H9 (cell line): Measurements from ENCODE around the gene NAA15. TPM values are rescaled to one million over a fixed set of nuclear protein-coding genes. Genes with fewer than 3 reads are reported as not detected.

ENCODE experiments used
- DNase-seq: peaks from one replicate; pipeline ENCODE4 v3.0.0-alpha.2; 2017
- H2AFZ ChIP-seq: one replicate; pipeline ENCODE4 v1.6.1; 2013; ENCODE audit warnings: mild to moderate bottlenecking, low read length, control low read depth, moderate library complexity
- H2AK5ac ChIP-seq: 2 replicates; pipeline ENCODE4 v1.6.1; 2013; ENCODE audit warnings: low read length, control low read depth, mixed read lengths; ENCODE audit not compliant: insufficient read length
- H2BK120ac ChIP-seq: one replicate; pipeline ENCODE4 v1.6.1; 2013; ENCODE audit warnings: low read depth, mild to moderate bottlenecking, low read length, control low read depth, inconsistent platforms; ENCODE audit not compliant: poor library complexity, severe bottlenecking
- H2BK12ac ChIP-seq: 2 replicates; pipeline ENCODE4 v1.6.1; 2013; ENCODE audit warnings: low read length, control low read depth, mixed read lengths, low read depth; ENCODE audit not compliant: insufficient read length
- H2BK15ac ChIP-seq: 2 replicates; pipeline ENCODE4 v1.6.1; 2013; ENCODE audit warnings: low read depth, low read length, control low read depth
- H2BK20ac ChIP-seq: one replicate; pipeline ENCODE4 v1.6.1; 2013; ENCODE audit warnings: low read depth, mild to moderate bottlenecking, low read length, control low read depth, inconsistent platforms; ENCODE audit not compliant: poor library complexity, severe bottlenecking
- H2BK5ac ChIP-seq: 2 replicates; pipeline ENCODE4 v1.6.1; 2013; ENCODE audit warnings: low read length, control low read depth, mixed read lengths; ENCODE audit not compliant: insufficient read length
- H3K14ac ChIP-seq: 2 replicates; pipeline ENCODE4 v1.6.1; 2013; ENCODE audit warnings: low read length, control low read depth; ENCODE audit not compliant: insufficient read depth
- H3K18ac ChIP-seq: 2 replicates; pipeline ENCODE4 v1.6.1; 2013; ENCODE audit warnings: low read depth, mild to moderate bottlenecking, mixed read lengths, low read length, control low read depth; ENCODE audit not compliant: insufficient read length
- H3K23ac ChIP-seq: 2 replicates; pipeline ENCODE4 v1.6.1; 2013; ENCODE audit warnings: low read length, control low read depth, mixed read lengths, low read depth; ENCODE audit not compliant: insufficient read length
- H3K23me2 ChIP-seq: 2 replicates; pipeline ENCODE4 v1.6.1; 2013; ENCODE audit warnings: low read depth, mild to moderate bottlenecking, mixed read lengths, low read length, control low read depth; ENCODE audit not compliant: insufficient read length, poor library complexity, severe bottlenecking
- H3K27ac ChIP-seq: 2 replicates; pipeline ENCODE4 v1.5.1; 2013; ENCODE audit warnings: low read length, control low read depth, mixed read lengths, low read depth; ENCODE audit not compliant: insufficient read length
- H3K27me3 ChIP-seq: 2 replicates; pipeline ENCODE4 v1.6.1; 2013; ENCODE audit warnings: low read length, control low read depth, inconsistent platforms; ENCODE audit not compliant: insufficient read depth
- H3K4ac ChIP-seq: 2 replicates; pipeline ENCODE4 v1.6.1; 2013; ENCODE audit warnings: low read depth, mild to moderate bottlenecking, control low read depth, inconsistent platforms, low read length, moderate library complexity
- H3K4me1 ChIP-seq: 2 replicates; pipeline ENCODE4 v1.6.1; 2013; ENCODE audit warnings: low read length, control low read depth, inconsistent platforms; ENCODE audit not compliant: insufficient read depth
- H3K4me2 ChIP-seq: 2 replicates; pipeline ENCODE4 v1.6.1; 2013; ENCODE audit warnings: low read length, control low read depth, mixed read lengths; ENCODE audit not compliant: insufficient read length, insufficient read depth
- H3K56ac ChIP-seq: 2 replicates; pipeline ENCODE4 v1.6.1; 2013; ENCODE audit warnings: low read depth, mild to moderate bottlenecking, mixed read lengths, low read length, control low read depth; ENCODE audit not compliant: insufficient read length
- H3K79me1 ChIP-seq: 2 replicates; pipeline ENCODE4 v1.6.1; 2013; ENCODE audit warnings: low read depth, mild to moderate bottlenecking, moderate library complexity, low read length, control low read depth, inconsistent platforms; ENCODE audit not compliant: insufficient read depth, poor library complexity, severe bottlenecking
- H3K79me2 ChIP-seq: 2 replicates; pipeline ENCODE4 v1.6.1; 2013; ENCODE audit warnings: low read length, control low read depth, inconsistent platforms; ENCODE audit not compliant: insufficient read depth
- H3K9ac ChIP-seq: 2 replicates; pipeline ENCODE4 v1.6.1; 2013; ENCODE audit warnings: low read length, control low read depth, mixed read lengths; ENCODE audit not compliant: insufficient read length; ENCODE audit errors: extremely low read depth
- H3K9me3 ChIP-seq: one replicate; pipeline ENCODE4 v1.6.1; 2013; ENCODE audit warnings: low read depth, low read length, inconsistent platforms; ENCODE audit not compliant: control insufficient read depth
- H3T11ph ChIP-seq: one replicate; pipeline ENCODE4 v1.6.1; 2013; ENCODE audit warnings: mild to moderate bottlenecking, low read length, control low read depth, inconsistent platforms
- H4K20me1 ChIP-seq: one replicate; pipeline ENCODE4 v1.6.1; 2013; ENCODE audit not compliant: control insufficient read depth, insufficient read length, insufficient read depth
- H4K5ac ChIP-seq: 2 replicates; pipeline ENCODE4 v1.6.1; 2013; ENCODE audit warnings: low read depth, mild to moderate bottlenecking, mixed read lengths, low read length, control low read depth; ENCODE audit not compliant: insufficient read length
- H4K8ac ChIP-seq: replicated peaks from 2 replicates; pipeline ENCODE4 v1.6.1; 2013; ENCODE audit warnings: low read length, control low read depth, mixed read lengths, low read depth; ENCODE audit not compliant: insufficient read length
- H4K91ac ChIP-seq: 2 replicates; pipeline ENCODE4 v1.6.1; 2013; ENCODE audit warnings: low read depth, mild to moderate bottlenecking, moderate library complexity, mixed read lengths, low read length, control low read depth; ENCODE audit not compliant: insufficient read length
- H3K27ac Mint-ChIP-seq, 3 experiments: 2 replicates in 2 of 3; 3 replicates in 1 of 3; pipeline ENCODE4 v1.8.0; 2020 to 2021; ENCODE audit warnings: mixed read lengths in 3 of 3, mild to moderate bottlenecking in 1 of 3, moderate library complexity in 1 of 3
- H3K27me3 Mint-ChIP-seq: 2 replicates; pipeline ENCODE4 v1.8.0; 2021; ENCODE audit warnings: low read depth, mild to moderate bottlenecking, moderate library complexity, mixed read lengths
- H3K36me3 Mint-ChIP-seq, 3 experiments: 2 replicates in 2 of 3; 3 replicates in 1 of 3; pipeline ENCODE4 v1.8.0; 2020 to 2021; ENCODE audit warnings: low read depth in 3 of 3, mixed read lengths in 3 of 3; ENCODE audit not compliant: insufficient read depth in 1 of 3
- H3K4me1 Mint-ChIP-seq, 2 experiments: 2 replicates each; pipeline ENCODE4 v1.8.0; 2020; ENCODE audit warnings: mixed read lengths in 2 of 2
- H3K4me3 Mint-ChIP-seq, 2 experiments: 2 replicates in 1 of 2; 3 replicates in 1 of 2; pipeline ENCODE4 v1.8.0; 2020 to 2021; ENCODE audit warnings: mild to moderate bottlenecking in 2 of 2, mixed read lengths in 2 of 2, moderate library complexity in 1 of 2
- H3K9me3 Mint-ChIP-seq, 2 experiments: 2 replicates in 1 of 2; 3 replicates in 1 of 2; pipeline ENCODE4 v1.8.0; 2020; ENCODE audit warnings: mild to moderate bottlenecking in 2 of 2, mixed read lengths in 2 of 2, moderate library complexity in 1 of 2
- WGBS: extraction: QIAGEN DNeasy Blood & Tissue Kit; methylation state at CpG from one replicate; pipeline ENCODE4 v1.1.7; 2013; ENCODE audit warnings: missing lambda C conversion rate, low lambda C conversion rate, mixed read lengths; ENCODE audit not compliant: insufficient read length; ENCODE audit errors: extremely low coverage; 5-methylcytosine and 5-hydroxymethylcytosine counted together
- total RNA-seq: library from RNA; stranded (reverse); gene quantifications from 2 replicates; pipeline ENCODE4 v1.2.1, GENCODE V29; 2021
- TF ChIP-seq, protein P1 (sequence below): fragments of 200-600 bp; sonication (generic); conservative IDR thresholded peaks from 3 replicates; pipeline ENCODE4 v1.8.0; 2021; ENCODE audit warnings: antibody characterized with exemption, mild to moderate bottlenecking

NAA15 gene
- total RNA-seq, 1 experiment from 2014 or later, result 115 TPM

DNA sequence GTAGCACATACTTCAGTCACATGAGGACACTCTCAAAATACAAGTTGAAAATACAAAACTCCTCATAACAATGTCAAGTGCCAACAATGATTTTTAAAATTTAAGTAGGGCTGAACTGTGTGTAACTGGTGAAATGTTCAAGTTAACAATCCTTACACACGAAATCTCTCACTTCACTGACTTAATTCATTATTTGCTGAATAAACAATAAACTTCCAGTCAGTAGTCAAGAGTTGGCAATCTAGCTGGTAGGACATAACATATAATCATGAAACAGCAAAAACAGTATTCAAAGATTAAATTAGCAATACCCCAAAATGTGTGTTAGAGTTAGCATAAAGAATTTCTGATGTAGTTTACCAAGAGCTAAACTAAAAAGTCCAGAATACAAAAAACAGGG is 150.7 kb downstream of the NAA15 start:
- no peaks in the 10 kb centered on the region for H3K9me3 ChIP-seq
- peaks cover 35 to 37% of the 10 kb centered on the region in 2 experiments for H3K4me1 Mint-ChIP-seq
- no CpG with 5 or more reads among the region's 1 CpG for WGBS
- no peak overlapping the region for H3K27ac Mint-ChIP-seq
- H3K27me3 Mint-ChIP-seq, result no peaks in the 10 kb centered on the region
- H3K4me3 Mint-ChIP-seq, result peak overlapping the region; percentile 96 to 99
- H4K20me1 ChIP-seq, result no peaks in the 10 kb centered on the region
- no peak overlapping the region for H2BK12ac ChIP-seq
- H4K5ac ChIP-seq, result no peak overlapping the region
- no peak overlapping the region for H3K18ac ChIP-seq
- no peak overlapping the region for H3K9ac ChIP-seq
- H3K79me2 ChIP-seq, result peaks cover 16% of the 10 kb centered on the region; the same call in 1 of the 2 replicates
- no peak overlapping the region for H3K4ac ChIP-seq
- no peak overlapping the region for H2BK5ac ChIP-seq
- H2BK20ac ChIP-seq, result no peak overlapping the region
- H3K4me1 ChIP-seq, result no peaks in the 10 kb centered on the region; the same call in 1 of the 2 replicates
- no peak overlapping the region for H3T11ph ChIP-seq
- DNase-seq, result no peak
- H3K4me2 ChIP-seq, result no peak overlapping the region
- H3K56ac ChIP-seq, result no peak overlapping the region
- H2BK120ac ChIP-seq, result no peak overlapping the region
- TF ChIP-seq, protein P1, sequence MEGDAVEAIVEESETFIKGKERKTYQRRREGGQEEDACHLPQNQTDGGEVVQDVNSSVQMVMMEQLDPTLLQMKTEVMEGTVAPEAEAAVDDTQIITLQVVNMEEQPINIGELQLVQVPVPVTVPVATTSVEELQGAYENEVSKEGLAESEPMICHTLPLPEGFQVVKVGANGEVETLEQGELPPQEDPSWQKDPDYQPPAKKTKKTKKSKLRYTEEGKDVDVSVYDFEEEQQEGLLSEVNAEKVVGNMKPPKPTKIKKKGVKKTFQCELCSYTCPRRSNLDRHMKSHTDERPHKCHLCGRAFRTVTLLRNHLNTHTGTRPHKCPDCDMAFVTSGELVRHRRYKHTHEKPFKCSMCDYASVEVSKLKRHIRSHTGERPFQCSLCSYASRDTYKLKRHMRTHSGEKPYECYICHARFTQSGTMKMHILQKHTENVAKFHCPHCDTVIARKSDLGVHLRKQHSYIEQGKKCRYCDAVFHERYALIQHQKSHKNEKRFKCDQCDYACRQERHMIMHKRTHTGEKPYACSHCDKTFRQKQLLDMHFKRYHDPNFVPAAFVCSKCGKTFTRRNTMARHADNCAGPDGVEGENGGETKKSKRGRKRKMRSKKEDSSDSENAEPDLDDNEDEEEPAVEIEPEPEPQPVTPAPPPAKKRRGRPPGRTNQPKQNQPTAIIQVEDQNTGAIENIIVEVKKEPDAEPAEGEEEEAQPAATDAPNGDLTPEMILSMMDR, result no peak
- H3K23ac ChIP-seq, result no peak overlapping the region
- no peak overlapping the region for H4K91ac ChIP-seq
- H2BK15ac ChIP-seq, result no peak overlapping the region
- no peak overlapping the region for H2AFZ ChIP-seq
- H3K23me2 ChIP-seq, result peaks cover 15% of the 10 kb centered on the region
- H4K8ac ChIP-seq, result no peak overlapping the region
- no peak overlapping the region for H2AK5ac ChIP-seq
- peaks cover 0 to 9% (median 4%) of the 10 kb centered on the region in 3 experiments; a peak in 5 of 7 replicates for H3K36me3 Mint-ChIP-seq
- H3K14ac ChIP-seq, result no peak overlapping the region
- H3K27me3 ChIP-seq, result no peaks in the 10 kb centered on the region
- peaks cover 0 to 2% of the 10 kb centered on the region in 2 experiments; a peak in 1 of 5 replicates for H3K9me3 Mint-ChIP-seq
- H3K79me1 ChIP-seq, result peaks cover 3% of the 10 kb centered on the region
- no peak overlapping the region for H3K27ac ChIP-seq
